BLaER1 treated with 17β-estradiol and CSF1 and Interleukin-3, amounts not matched to agents 10 nM and 100 nM (cell line): ENCODE results near the gene TACC3.

ENCODE experiments used
- H3K27ac ChIP-seq, 11 experiments: shearing (Covaris generic); formaldehyde crosslinking; 2 replicates each; pipeline ENCODE4 v1.8.1; 2022
- H3K27me3 ChIP-seq, 11 experiments: shearing (Covaris generic); formaldehyde crosslinking; 2 replicates each; pipeline ENCODE4 v1.8.1; 2022
- H3K36me3 ChIP-seq, 11 experiments: shearing (Covaris generic); formaldehyde crosslinking; 2 replicates each; pipeline ENCODE4 v1.8.1; 2022
- H3K4me1 ChIP-seq, 10 experiments: shearing (Covaris generic); formaldehyde crosslinking; 2 replicates each; pipeline ENCODE4 v1.8.1; 2022
- H3K4me2 ChIP-seq, 11 experiments: shearing (Covaris generic); formaldehyde crosslinking; 2 replicates each; pipeline ENCODE4 v1.8.1; 2022
- H3K4me3 ChIP-seq, 10 experiments: shearing (Covaris generic); formaldehyde crosslinking; 2 replicates each; pipeline ENCODE4 v1.8.1; 2022
- H3K9ac ChIP-seq, 11 experiments: shearing (Covaris generic); formaldehyde crosslinking; 2 replicates each; pipeline ENCODE4 v1.8.1; 2022
- H3K9me3 ChIP-seq, 11 experiments: shearing (Covaris generic); formaldehyde crosslinking; replicated peaks in 1 of 11; 2 replicates each; pipeline ENCODE4 v1.8.1; 2022
- H4K20me1 ChIP-seq, 11 experiments: shearing (Covaris generic); formaldehyde crosslinking; 2 replicates each; pipeline ENCODE4 v1.8.1; 2022
- Cebpa-rat ChIP-seq, 11 experiments: shearing (Covaris generic); IDR thresholded peaks; 2 replicates each; pipeline ENCODE4 v1.8.1; 2022

TACC3 gene

DNA sequence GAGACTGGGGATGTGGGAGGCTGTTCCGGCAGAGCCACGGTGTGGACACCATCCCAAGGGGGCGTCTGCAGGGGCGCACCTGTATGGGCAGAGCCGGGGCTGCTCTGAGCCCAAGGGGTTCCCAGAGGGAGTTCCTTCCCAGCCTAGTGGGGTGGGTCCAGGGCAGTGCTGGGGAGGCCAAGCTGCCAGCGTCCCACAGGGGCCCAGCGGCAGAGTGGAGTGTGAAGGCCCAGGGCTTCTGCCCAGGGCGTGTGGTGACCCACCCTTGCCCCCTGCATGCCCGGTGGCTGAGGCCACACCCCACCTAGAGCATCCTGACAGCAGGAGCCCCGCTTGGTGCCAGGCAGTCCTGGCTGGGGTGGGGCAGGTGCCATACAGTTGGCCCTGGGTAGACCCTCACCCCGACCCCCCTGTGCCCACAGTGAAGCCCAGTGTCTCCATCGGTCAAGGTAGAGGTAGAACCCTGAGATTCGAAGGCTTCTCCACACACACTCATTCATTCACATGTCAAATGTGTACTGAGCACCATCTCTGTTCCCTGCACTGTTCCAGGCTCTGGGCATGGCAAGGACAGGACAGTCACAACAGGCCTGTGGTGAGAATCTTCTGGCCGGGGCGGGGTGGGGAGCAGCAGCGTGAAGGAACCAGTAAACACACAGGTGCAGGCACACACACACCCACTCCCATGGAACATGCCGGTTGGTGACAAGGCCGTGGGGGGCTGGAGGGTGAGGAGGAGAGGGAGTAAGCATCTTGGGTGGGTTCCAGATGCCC, 29.2 kb downstream of the TACC3 start:
- peaks cover 33 to 66% (median 51%) of the 10 kb centered on the region in 10 experiments for H3K4me1 ChIP-seq
- H3K9ac ChIP-seq: no peak overlapping the region
- no peak overlapping the region for H3K27ac ChIP-seq
- H4K20me1 ChIP-seq: peaks cover 0 to 30% (median 10%) of the 10 kb centered on the region in 11 experiments; a peak in 9 of 22 replicates
- no peaks in the 10 kb centered on the region for H3K9me3 ChIP-seq
- H3K36me3 ChIP-seq: peaks cover 0 to 4% (median 0%) of the 10 kb centered on the region in 11 experiments; a peak in 5 of 22 replicates
- H3K4me2 ChIP-seq: peak overlapping the region in 2 of 11 experiments; percentile 96; a peak in 4 of 22 replicates
- TF ChIP-seq Cebpa-rat (IDR thresholded peaks at IDR 0.05): no peak
- H3K27me3 ChIP-seq: no peaks in the 10 kb centered on the region
- no peak overlapping the region for H3K4me3 ChIP-seq

DNA sequence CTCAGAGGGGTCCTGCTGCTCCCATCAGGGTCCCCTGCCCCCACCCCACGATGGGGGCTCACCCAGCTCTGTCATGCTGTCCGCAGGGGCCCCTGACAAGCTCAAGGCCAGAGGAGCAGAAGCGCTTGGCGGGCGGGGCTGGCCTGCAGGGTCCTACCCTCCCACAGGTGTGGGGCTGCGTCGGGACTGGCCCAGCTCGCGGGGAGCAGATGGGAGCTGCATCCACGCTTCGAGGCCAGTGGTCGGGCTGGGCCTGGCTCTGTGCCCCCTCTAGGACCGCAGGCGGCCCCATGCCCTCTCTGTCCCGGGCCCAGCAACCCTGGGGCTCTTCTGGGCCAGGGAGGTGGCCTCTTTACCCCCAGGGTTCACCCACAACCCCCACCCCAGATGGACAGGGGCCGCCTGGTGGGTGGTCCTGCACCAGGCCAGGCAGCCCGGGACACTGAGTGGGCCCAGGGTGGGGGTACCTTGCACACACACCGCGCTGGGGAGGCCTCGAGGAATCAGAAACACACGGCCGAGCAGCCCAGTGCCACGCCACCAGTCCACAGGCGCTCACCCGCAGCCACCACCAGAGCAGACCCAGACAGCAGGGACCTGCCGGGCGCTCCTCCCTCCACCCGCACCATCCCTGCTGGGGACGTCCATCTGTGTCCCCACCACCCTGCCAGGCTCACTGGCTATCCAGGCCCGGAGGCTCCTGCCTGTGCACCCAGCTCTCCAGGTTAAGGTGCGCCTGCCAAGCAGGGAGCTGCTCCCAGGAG, 30.0 kb downstream of the TACC3 start:
- peak overlapping the region in 10 of 11 experiments; percentile 76 to 83 (median 80); a peak in 11 of 22 replicates for H3K9ac ChIP-seq
- no peak for TF ChIP-seq Cebpa-rat (IDR thresholded peaks at IDR 0.05)
- H3K27me3 ChIP-seq: no peaks in the 10 kb centered on the region
- peak overlapping the region; percentile 80 to 96 (median 94); a peak in 21 of 22 replicates for H3K4me2 ChIP-seq
- no peak overlapping the region for H3K4me3 ChIP-seq
- H3K27ac ChIP-seq: peak overlapping the region in 6 of 11 experiments; percentile 84 to 91 (median 88); a peak in 9 of 22 replicates
- no peaks in the 10 kb centered on the region for H3K36me3 ChIP-seq
- H3K9me3 ChIP-seq: no peaks in the 10 kb centered on the region
- peaks cover 0 to 22% (median 6%) of the 10 kb centered on the region in 11 experiments; a peak in 8 of 22 replicates for H4K20me1 ChIP-seq
- peaks cover 33 to 68% (median 51%) of the 10 kb centered on the region in 10 experiments for H3K4me1 ChIP-seq

DNA sequence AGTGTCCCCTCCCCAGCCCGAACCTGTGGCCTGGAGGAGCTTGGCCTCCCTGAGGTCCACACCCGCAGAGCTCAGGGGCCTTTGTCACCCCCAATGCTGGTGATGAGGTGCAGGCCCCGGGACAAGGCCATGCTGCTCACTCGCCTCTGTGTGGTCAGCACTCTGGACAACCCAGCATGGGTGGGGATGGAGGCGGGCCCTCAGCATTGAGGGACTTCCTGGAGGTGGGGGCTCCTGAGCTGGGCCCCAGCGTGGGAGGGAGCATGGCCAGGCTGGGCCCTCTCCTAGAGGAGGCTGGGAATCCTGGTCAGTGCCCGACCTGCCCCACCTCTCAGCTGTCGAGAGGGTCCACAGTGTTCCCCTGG, 30.6 kb downstream of the TACC3 start:
- Histone ChIP-seq H3K4me2 (peak overlapping the region; percentile 80 to 96 (median 94)), H3K9ac (peak overlapping the region; percentile 76 to 83 (median 79)), H3K27ac (peak overlapping the region; percentile 74 to 91 (median 86); a peak in 20 of 22 replicates)

DNA sequence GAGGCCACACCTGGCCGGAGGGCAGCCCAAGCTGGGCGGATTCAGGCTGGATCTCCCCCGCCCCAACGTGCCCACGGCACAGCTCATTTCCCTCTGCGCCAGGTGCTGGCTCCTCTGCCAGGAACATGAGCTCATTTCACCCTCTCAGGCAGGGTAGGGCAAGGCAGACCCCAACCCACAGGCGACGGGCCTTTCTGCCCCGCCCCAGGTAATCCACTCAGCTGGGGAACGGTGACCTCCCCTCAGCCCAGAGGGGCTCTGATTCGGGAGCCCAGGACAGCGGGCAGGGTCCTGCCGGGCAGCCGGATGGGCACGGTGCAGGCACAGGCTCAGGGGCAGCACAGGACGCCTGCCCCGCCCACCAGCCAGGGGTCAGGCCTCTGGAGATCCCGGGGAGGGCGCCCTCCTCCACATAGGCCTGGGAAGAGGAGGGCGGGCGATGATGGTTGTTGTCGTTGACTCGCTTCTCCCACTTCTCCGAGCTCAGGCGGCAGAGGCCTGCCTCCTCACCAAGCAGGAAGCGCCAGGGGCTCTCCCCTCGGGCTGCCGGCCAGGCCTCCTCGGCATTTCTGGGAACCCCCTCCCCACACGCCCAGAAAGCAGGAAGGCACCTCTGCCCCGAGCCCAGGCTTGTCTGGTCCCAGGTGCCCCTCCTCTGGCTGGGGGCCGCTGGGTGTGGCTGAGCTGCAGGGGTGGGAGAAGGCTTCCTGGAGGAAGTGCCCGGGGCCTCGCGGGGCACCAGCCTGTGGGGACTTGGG, 31.1 kb downstream of the TACC3 start:
- H3K4me2 ChIP-seq: peak overlapping the region; percentile 80 to 96 (median 94)
- peak overlapping the region; percentile 74 to 91 (median 86) for H3K27ac ChIP-seq
- H3K9me3 ChIP-seq: no peaks in the 10 kb centered on the region
- peak overlapping the region in 2 of 10 experiments; percentile 13 to 45; a peak in 5 of 20 replicates for H3K4me3 ChIP-seq
- peaks cover 33 to 68% (median 50%) of the 10 kb centered on the region in 10 experiments for H3K4me1 ChIP-seq
- H3K36me3 ChIP-seq: no peaks in the 10 kb centered on the region
- peak overlapping the region; percentile 76 to 83 (median 79) for H3K9ac ChIP-seq
- H4K20me1 ChIP-seq: peaks cover 0 to 11% (median under 1%) of the 10 kb centered on the region in 11 experiments; a peak in 5 of 22 replicates
- no peak for TF ChIP-seq Cebpa-rat (IDR thresholded peaks at IDR 0.05)
- no peaks in the 10 kb centered on the region for H3K27me3 ChIP-seq

More for the DNA sequence above, 30.6 kb downstream of the TACC3 start:
- peaks cover 0 to 16% (median 4%) of the 10 kb centered on the region in 11 experiments; a peak in 8 of 22 replicates for H4K20me1 ChIP-seq
- H3K9me3 ChIP-seq: no peaks in the 10 kb centered on the region
- no peaks in the 10 kb centered on the region for H3K36me3 ChIP-seq
- no peak for TF ChIP-seq Cebpa-rat (IDR thresholded peaks at IDR 0.05)
- H3K4me1 ChIP-seq: peaks cover 33 to 68% (median 50%) of the 10 kb centered on the region in 10 experiments
- H3K4me3 ChIP-seq: peak overlapping the region in 1 of 10 experiments; percentile 45; a peak in 3 of 20 replicates
- no peaks in the 10 kb centered on the region for H3K27me3 ChIP-seq

DNA sequence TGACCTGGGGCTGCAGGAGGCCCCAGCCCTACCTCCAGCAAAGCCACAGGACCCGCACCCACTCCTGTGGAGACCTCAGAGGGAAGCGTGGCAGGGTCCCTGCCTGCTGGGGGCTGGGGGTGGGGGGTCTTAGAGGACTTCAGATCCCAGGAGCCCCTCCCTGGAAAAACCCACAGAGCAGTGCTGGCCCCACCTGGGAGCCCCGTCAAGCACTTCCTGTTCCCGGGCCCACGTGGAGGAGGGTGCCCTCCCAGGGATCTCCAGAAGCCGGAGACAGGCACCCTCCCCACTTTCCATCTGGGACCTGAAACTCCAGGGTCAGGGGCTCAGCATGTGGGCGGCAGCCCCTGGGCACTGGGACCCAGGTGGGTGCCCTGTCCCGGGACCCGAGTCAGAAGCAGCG, 32.0 kb downstream of the TACC3 start:
- H4K20me1 ChIP-seq: peaks cover 0 to 2% (median 0%) of the 10 kb centered on the region in 11 experiments; a peak in 3 of 22 replicates
- H3K27ac ChIP-seq: peak overlapping the region; percentile 74 to 91 (median 86)
- no peaks in the 10 kb centered on the region for H3K27me3 ChIP-seq
- peak overlapping the region; percentile 76 to 83 (median 79); a peak in 21 of 22 replicates for H3K9ac ChIP-seq
- H3K9me3 ChIP-seq: no peaks in the 10 kb centered on the region
- no peak for TF ChIP-seq Cebpa-rat (IDR thresholded peaks at IDR 0.05)
- H3K4me3 ChIP-seq: peak overlapping the region in 1 of 10 experiments; percentile 45; a peak in 1 of 20 replicates
- H3K4me2 ChIP-seq: peak overlapping the region; percentile 80 to 96 (median 94)
- no peaks in the 10 kb centered on the region for H3K36me3 ChIP-seq
- peaks cover 36 to 70% (median 53%) of the 10 kb centered on the region in 10 experiments for H3K4me1 ChIP-seq

DNA sequence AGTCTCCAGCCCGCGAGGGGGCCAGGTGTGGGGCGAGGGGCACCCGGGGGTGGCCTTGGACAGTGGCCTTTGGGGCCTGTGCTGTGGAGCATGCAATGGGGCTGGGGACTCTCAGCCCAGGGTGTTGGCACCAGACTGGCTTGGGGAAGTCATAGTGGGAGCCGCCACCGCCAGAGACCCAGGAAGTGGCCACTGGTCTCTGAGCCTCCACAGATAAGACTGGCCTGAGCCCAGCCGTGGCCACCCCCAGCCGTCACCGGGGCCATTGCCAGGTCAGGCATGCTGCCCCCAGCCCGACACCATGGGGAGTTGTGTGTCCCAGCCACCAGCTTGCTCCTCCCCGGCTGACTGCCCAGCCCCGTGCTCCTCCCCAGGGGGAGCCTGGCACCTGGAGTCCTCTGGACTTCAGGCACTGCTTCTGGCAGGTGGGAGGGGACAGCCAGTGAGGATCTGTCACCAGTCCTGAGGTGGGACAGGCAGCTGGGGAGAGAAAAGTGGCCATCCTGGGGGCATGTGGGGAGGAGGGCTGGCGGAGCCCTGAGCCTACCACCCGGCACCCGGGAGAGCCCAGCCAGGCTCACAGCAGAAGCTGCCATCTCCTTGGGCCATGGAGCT, 32.5 kb downstream of the TACC3 start:
- H3K27me3 ChIP-seq: no peaks in the 10 kb centered on the region
- peaks cover 32 to 71% (median 54%) of the 10 kb centered on the region in 10 experiments for H3K4me1 ChIP-seq
- H3K27ac ChIP-seq: peak overlapping the region in 10 of 11 experiments; percentile 74 to 91 (median 86); a peak in 20 of 22 replicates
- H3K4me3 ChIP-seq: no peak overlapping the region
- H3K36me3 ChIP-seq: no peaks in the 10 kb centered on the region
- TF ChIP-seq Cebpa-rat (IDR thresholded peaks at IDR 0.05): no peak
- no peaks in the 10 kb centered on the region for H3K9me3 ChIP-seq
- no peaks in the 10 kb centered on the region for H4K20me1 ChIP-seq
- H3K4me2 ChIP-seq: peak overlapping the region; percentile 80 to 96 (median 94)
- peak overlapping the region in 9 of 11 experiments; percentile 2 to 83 (median 79); a peak in 15 of 22 replicates for H3K9ac ChIP-seq

DNA sequence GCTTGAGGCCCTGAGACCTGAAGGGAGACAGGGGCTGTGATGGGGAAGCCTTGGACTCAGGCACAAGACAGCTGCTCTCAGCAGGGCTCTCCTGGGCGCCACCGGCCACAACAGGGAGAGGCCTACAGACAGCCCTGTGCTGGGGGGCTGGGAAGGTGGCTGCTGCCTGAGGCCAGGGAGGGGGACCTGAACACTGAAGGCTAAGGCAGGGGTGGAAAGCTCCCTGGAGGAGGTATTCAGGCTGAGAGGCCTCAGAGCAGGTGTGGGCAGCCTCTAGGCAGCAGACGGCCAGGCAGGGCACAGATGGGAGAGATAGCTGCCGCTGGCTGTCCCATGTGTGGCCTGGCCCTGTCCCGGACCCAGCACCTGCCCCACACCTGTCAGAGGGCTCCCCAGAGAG, 33.0 kb downstream of the TACC3 start:
- peak overlapping the region in 10 of 11 experiments; percentile 34 to 91 (median 86); a peak in 19 of 22 replicates for H3K27ac ChIP-seq
- H3K9ac ChIP-seq: peak overlapping the region in 8 of 11 experiments; percentile 2 to 81 (median 76); a peak in 9 of 22 replicates
- peaks cover 32 to 73% (median 56%) of the 10 kb centered on the region in 10 experiments for H3K4me1 ChIP-seq

DNA sequence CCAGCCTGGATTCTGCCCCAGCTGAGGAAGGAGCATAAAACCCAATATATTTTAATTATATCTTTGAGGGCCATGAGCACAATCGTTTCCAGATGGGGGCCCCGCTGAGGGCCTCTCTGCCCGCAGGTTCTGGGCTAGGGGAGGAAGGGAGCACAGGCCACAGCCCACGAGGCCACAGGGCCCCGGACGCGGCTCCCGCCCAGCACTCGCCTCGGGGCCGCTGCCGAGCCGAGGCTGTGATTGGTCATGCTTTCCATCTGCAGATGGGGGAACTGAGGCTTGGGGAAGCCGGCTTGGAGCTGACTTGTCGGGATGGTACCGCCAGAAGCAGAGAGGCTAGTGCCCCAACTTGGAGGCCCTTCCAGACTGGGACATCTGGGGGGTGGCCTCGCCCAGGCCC, 34.0 kb downstream of the TACC3 start:
- no peak overlapping the region for H3K4me3 ChIP-seq
- H3K4me2 ChIP-seq: peak overlapping the region in 6 of 11 experiments; percentile 86 to 96 (median 94); a peak in 7 of 22 replicates
- TF ChIP-seq Cebpa-rat (IDR thresholded peaks at IDR 0.05): no peak
- no peaks in the 10 kb centered on the region for H3K36me3 ChIP-seq
- no peaks in the 10 kb centered on the region for H3K27me3 ChIP-seq
- no peak overlapping the region for H3K9ac ChIP-seq
- peaks cover 35 to 74% (median 65%) of the 10 kb centered on the region in 10 experiments for H3K4me1 ChIP-seq
- no peak overlapping the region for H3K27ac ChIP-seq
- no peaks in the 10 kb centered on the region for H3K9me3 ChIP-seq
- H4K20me1 ChIP-seq: no peaks in the 10 kb centered on the region

More for the DNA sequence above, 33.0 kb downstream of the TACC3 start:
- H3K9me3 ChIP-seq: no peaks in the 10 kb centered on the region
- no peak for TF ChIP-seq Cebpa-rat (IDR thresholded peaks at IDR 0.05)
- no peaks in the 10 kb centered on the region for H3K36me3 ChIP-seq
- H3K27me3 ChIP-seq: no peaks in the 10 kb centered on the region
- H3K4me2 ChIP-seq: peak overlapping the region; percentile 80 to 96 (median 94)
- no peaks in the 10 kb centered on the region for H4K20me1 ChIP-seq
- H3K4me3 ChIP-seq: no peak overlapping the region
